Pancreas (tissue), 10 donors: Measurements from ENCODE around the gene RNF17. TPM values are rescaled to one million over a fixed set of nuclear protein-coding genes. Genes with fewer than 3 reads are reported as not detected.
"Not testable (repeated sequence)": the region's sequence is repeated elsewhere in the genome, so short reads cannot be mapped to it uniquely, and the experiment has no call there.

ENCODE experiments used
- ATAC-seq, 4 donors: fragments of 200-7000 bp; cut with Tn5 transposase; one replicate each; pipeline versions ENCODE4 v1.8.0 to v1.9.1; 2020; ENCODE audit warnings: mild to moderate bottlenecking in 4 of 4, moderate library complexity in 4 of 4
- DNase-seq, 6 donors: peaks; one replicate each; pipeline ENCODE4 v3.0.0-alpha.2; 2020
- FAIRE-seq: peaks from 2 replicates; lab custom pipeline; 2012; peaks lifted over from hg19 to GRCh38; lab: Jason Lieb, UNC
- H3K27ac ChIP-seq, 4 donors: fragments of 200-600 bp; sonication (generic); 1 replicate in 3 of 4; 2 replicates in 1 of 4; pipeline versions ENCODE4 v1.5.0 to v1.8.0; 2020
- H3K27me3 ChIP-seq, 4 donors: fragments of 200-600 bp; one replicate each; pipeline ENCODE4 v1.8.0; 2021
- H3K36me3 ChIP-seq, 3 donors: fragments of 200-600 bp; sonication (generic) in 1 of 3; one replicate each; pipeline versions ENCODE4 v1.5.0 to v1.8.0; 2020 to 2021
- H3K4me1 ChIP-seq, 3 donors: fragments of 200-600 bp; one replicate each; pipeline ENCODE4 v1.8.0; 2021
- H3K4me3 ChIP-seq, 4 donors: fragments of 200-600 bp; sonication (generic) in 2 of 4; one replicate each; pipeline versions ENCODE4 v1.5.0 to v1.8.0; 2020 to 2021
- H3K9me3 ChIP-seq, 4 donors: fragments of 200-600 bp; one replicate each; pipeline ENCODE4 v1.8.0; 2021
- CTCF ChIP-seq, 4 donors: fragments of 200-600 bp; sonication (generic) in 3 of 4; IDR thresholded peaks; one replicate each; pipeline versions ENCODE4 v1.5.0 to v1.8.0; 2021; ENCODE audit warnings: antibody characterized with exemption in 4 of 4
- WGBS, 2 donors: extraction: QIAGEN DNeasy Blood & Tissue Kit; methylation state at CpG; one replicate each; pipeline ENCODE4 v1.1.7; 2013; 5-methylcytosine and 5-hydroxymethylcytosine counted together
- intact Hi-C, 3 donors: fragments of 100-400 bp; cut with DNase I; formaldehyde crosslinking; loops; one replicate each; pipeline versions ENCODE4 v1.11.1 to v1.14.2; 2022
- polyA plus RNA-seq, 2 donors: library from polyadenylated mRNA; stranded (reverse); fragments of 200-250 nt; gene quantifications; one replicate each; pipeline ENCODE4 v1.2.3, GENCODE V29; 2013
- total RNA-seq, 6 donors: library from RNA; stranded (reverse); fragmentation: NEBNext Ultra II Directional in 4 of 6; extraction: Animal tissue kit (Norgen Biotek cat#: 25700) in 4 of 6; gene quantifications; one replicate each; pipeline versions ENCODE4 v1.2.1 to v1.2.4, GENCODE V29; 2021 to 2023
- donor health status: healthy with polysubstance abuse.
- donor health status: DM: no; HTN: no; CAD: no; lungs with moderate emphysema.
- donor health status: DM: no; HTN: no; CAD: no.
- donor health status: control.
- donor health status: control.
- donor health status: Bipolar disorder and iron deficiency.
- donor health status: DM: yes; HTN: yes; CAD: no.
- donor health status: DM: no; HTN: no; CAD: no.
- donor health status: DM: no; HTN: no; CAD: no.
- donor health status: DM: yes; HTN: yes; CAD: no.

The RNF17 gene
- total and polyA plus RNA-seq, 8 donors: not detected

- 17 to 18% methylated on average over 1 of the region's 1 CpG for WGBS, 2 donors
- FAIRE-seq: no peak
Measured at GRCh38 chr13:24784319-24784718, 20.4 kb downstream of the RNF17 start.

GRCh38 chr13:24788538-24788937, 24.6 kb downstream of the RNF17 start:
- intact Hi-C loops: no loop called here
- DNase-seq: no peak
- H3K27ac ChIP-seq: no peak overlapping the region
- no peak overlapping the region for H3K4me3 ChIP-seq
- no peak for ATAC-seq
- no peak for FAIRE-seq
- no peaks in the 10 kb centered on the region for H3K9me3 ChIP-seq
- TF ChIP-seq CTCF (IDR thresholded peaks at IDR 0.05): no peak
- H3K27me3 ChIP-seq: peaks cover 0 to 7% (median 0%) of the 10 kb centered on the region in 4 donors
- no peaks in the 10 kb centered on the region for H3K36me3 ChIP-seq
- WGBS, 2 donors: 35 to 48% methylated on average over 3 of the region's 3 CpGs
- H3K4me1 ChIP-seq: no peaks in the 10 kb centered on the region

More at GRCh38 chr13:24784319-24784718, 20.4 kb downstream of the RNF17 start:
- Histone ChIP-seq H3K27ac (no peak overlapping the region), H3K4me3 (no peak overlapping the region), H3K9me3 (no peaks in the 10 kb centered on the region), H3K4me1 (no peaks in the 10 kb centered on the region), H3K36me3 (no peaks in the 10 kb centered on the region), H3K27me3 (peaks cover 0 to 7% (median 0%) of the 10 kb centered on the region in 4 donors)
- intact Hi-C loops: no loop called here
- TF ChIP-seq CTCF (IDR thresholded peaks at IDR 0.05): no peak
- DNase-seq (no peak), ATAC-seq (no peak)

- Histone ChIP-seq H3K36me3 (no peaks in the 10 kb centered on the region), H3K9me3 (no peaks in the 10 kb centered on the region), H3K4me1 (no peaks in the 10 kb centered on the region), H3K27me3 (no peaks in the 10 kb centered on the region), H3K27ac (no peak overlapping the region), H3K4me3 (no peak overlapping the region)
- FAIRE-seq: no peak
- intact Hi-C loops: no loop called here
- no peak for ATAC-seq
- no peak for TF ChIP-seq CTCF (IDR thresholded peaks at IDR 0.05)
- WGBS, 2 donors: 57 to 76% methylated on average over 10 of the region's 10 CpGs
- no peak for DNase-seq
Measured at GRCh38 chr13:24802074-24802473, 38.1 kb downstream of the RNF17 start.

GRCh38 chr13:24821207-24821606, 57.2 kb downstream of the RNF17 start:
- no peak for FAIRE-seq
- 61 to 66% methylated on average over 2 of the region's 2 CpGs for WGBS, 2 donors
- intact Hi-C loops: no loop called here
- no peak overlapping the region for H3K4me3 ChIP-seq
- no peaks in the 10 kb centered on the region for H3K4me1 ChIP-seq
- no peak overlapping the region for H3K27ac ChIP-seq
- no peak for ATAC-seq
- no peaks in the 10 kb centered on the region for H3K36me3 ChIP-seq
- TF ChIP-seq CTCF (IDR thresholded peaks at IDR 0.05): no peak
- no peaks in the 10 kb centered on the region for H3K9me3 ChIP-seq
- DNase-seq: no peak
- peaks cover 0 to 5% (median 1%) of the 10 kb centered on the region in 4 donors for H3K27me3 ChIP-seq

- no peak for DNase-seq
- FAIRE-seq: no peak
- peaks cover 0 to 5% (median 1%) of the 10 kb centered on the region in 4 donors for H3K27me3 ChIP-seq
- 64 to 79% methylated on average over 5 of the region's 5 CpGs for WGBS, 2 donors
- no peak for ATAC-seq
- H3K36me3 ChIP-seq: no peaks in the 10 kb centered on the region
- intact Hi-C loops: no loop called here
- no peak overlapping the region for H3K4me3 ChIP-seq
- H3K4me1 ChIP-seq: no peaks in the 10 kb centered on the region
- no peaks in the 10 kb centered on the region for H3K9me3 ChIP-seq
- no peak overlapping the region for H3K27ac ChIP-seq
- no peak for TF ChIP-seq CTCF (IDR thresholded peaks at IDR 0.05)
Measured at GRCh38 chr13:24822640-24823039, 58.7 kb downstream of the RNF17 start.

- H3K36me3 ChIP-seq, DNase-seq, H3K4me1 ChIP-seq, H3K27ac ChIP-seq, H3K27me3 ChIP-seq, intact Hi-C loops, H3K4me3 ChIP-seq, H3K9me3 ChIP-seq, FAIRE-seq, ATAC-seq: not testable (repeated sequence)
- WGBS, 2 donors: 48 to 69% methylated on average over 5 of the region's 5 CpGs
Measured at GRCh38 chr13:24823122-24823710, 59.2 kb downstream of the RNF17 start.
